Heart left ventricle (tissue), 16 donors: ENCODE data around the gene NR0B2. TPM values are rescaled to one million over a fixed set of nuclear protein-coding genes. Genes with fewer than 3 reads are reported as not detected.

ENCODE experiments used
- ATAC-seq, 4 donors: fragments of 200-7000 bp; cut with Tn5 transposase; one replicate each; pipeline ENCODE4 v1.9.1; 2020 to 2022; ENCODE audit warnings: moderate library complexity in 4 of 4, mild to moderate bottlenecking in 3 of 4, moderate number of reproducible peaks in 1 of 4
- DNase-seq, 5 donors: peaks; one replicate each; pipeline ENCODE4 v3.0.0-alpha.2; 2020
- H3K27ac ChIP-seq, 12 donors: fragments of 200-600 bp; sonication (generic) in 4 of 12; one replicate each; pipeline versions ENCODE4 v1.5.0 to v1.8.0; 2016 to 2022; ENCODE audit warnings: mild to moderate bottlenecking in 2 of 12
- H3K27me3 ChIP-seq, 9 donors: fragments of 200-600 bp; sonication (generic) in 2 of 9; one replicate each; pipeline versions ENCODE4 v1.5.1 to v1.8.0; 2016 to 2022; ENCODE audit warnings: mild to moderate bottlenecking in 3 of 9
- H3K36me3 ChIP-seq, 9 donors: fragments of 200-600 bp; sonication (generic) in 2 of 9; one replicate each; pipeline versions ENCODE4 v1.5.0 to v1.8.0; 2018 to 2022; ENCODE audit warnings: mild to moderate bottlenecking in 2 of 9
- H3K4me1 ChIP-seq, 12 donors: fragments of 200-600 bp; sonication (generic) in 4 of 12; one replicate each; pipeline versions ENCODE4 v1.5.0 to v1.8.0; 2016 to 2022; ENCODE audit warnings: mild to moderate bottlenecking in 3 of 12
- H3K4me3 ChIP-seq, 12 donors: fragments of 200-600 bp; sonication (generic) in 4 of 12; one replicate each; pipeline versions ENCODE4 v1.5.0 to v1.8.0; 2017 to 2022; ENCODE audit warnings: mild to moderate bottlenecking in 9 of 12, moderate library complexity in 4 of 12
- H3K9me3 ChIP-seq, 12 donors: fragments of 200-600 bp; sonication (generic) in 4 of 12; one replicate each; pipeline versions ENCODE4 v1.5.0 to v1.8.0; 2016 to 2022; ENCODE audit warnings: mild to moderate bottlenecking in 1 of 12
- POLR2A ChIP-seq, 2 donors: fragments of 450-650 bp; IDR thresholded peaks; one replicate each; pipeline ENCODE4 v1.6.1; 2017; ENCODE audit warnings: antibody characterized with exemption in 2 of 2, mild to moderate bottlenecking in 2 of 2, moderate library complexity in 2 of 2
- WGBS, 4 donors: extraction: QIAGEN DNeasy Blood & Tissue Kit in 2 of 4; methylation state at CpG; one replicate each; pipeline versions ENCODE4 v1.1.5 to v1.1.7; 2013 to 2018; 5-methylcytosine and 5-hydroxymethylcytosine counted together
- intact Hi-C, 10 donors: fragments of 100-400 bp; cut with DNase I; formaldehyde crosslinking; loops; one replicate each; pipeline versions ENCODE4 v1.11.1 to v1.14.2; 2022
- long read RNA-seq, 3 donors: library from polyadenylated mRNA; unstranded; transcript quantifications; one replicate each; pipeline ENCODE4 v2.0.0, GENCODE V29; 2020 to 2021
- polyA plus RNA-seq, 2 donors: library from polyadenylated mRNA; stranded (reverse); fragments of 200-250 nt; gene quantifications; one replicate each; pipeline ENCODE4 v1.2.3, GENCODE V29; 2013
- total RNA-seq, 9 donors: library from RNA; depleted of rRNA in 2 of 9; stranded (reverse); fragments of >200 nt in 2 of 9; fragmentation: NEBNext Ultra II Directional in 3 of 9; extraction: Animal tissue kit (Norgen Biotek cat#: 25700) in 3 of 9; gene quantifications; one replicate each; pipeline versions ENCODE4 v1.1.0 to v1.2.4, GENCODE V29; 2016 to 2023
- TF ChIP-seq, protein P1 (sequence below), 12 donors: fragments of 200-600 bp; sonication (generic) in 4 of 12; IDR thresholded peaks; one replicate each; pipeline versions ENCODE4 v1.5.0 to v1.8.0; 2018 to 2022; ENCODE audit warnings: antibody characterized with exemption in 12 of 12, mild to moderate bottlenecking in 5 of 12
- donor health status: ischemic (EF 13 %, LVEDD 7.1; RV severe dilation, severe dysfunction).
- donor health status: healthy with polysubstance abuse.
- donor health status: DM: no; HTN: yes; CAD: no.
- donor health status: DM: no; HTN: no; CAD: no.
- donor health status: ischemic (EF 25% LVEDD 6.9; RV normal size, moderate dysfunction).
- donor health status: ischemic (EF 25% LVEDD 5.7; RV mildly dilated, moderate dysfunction).
- donor health status: healthy.
- donor health status: DM: yes; HTN: yes; CAD: no.
- donor health status: ischemic (EF 35%, LVEDD 5.7; RV mildly dilated, moderate dysfunction).
- donor health status: nonischemic (EF 11% LVEDD 7.7; RV severe dilation, severe dysfunction).
- donor health status: DM: yes; HTN: yes; CAD: no.
- donor health status: PGD.
- donor health status: ischemic (EF 29% LVEDD 5.4; RV normal size, mild dysfunction).
- donor health status: nonischemic (EF 23%, LVEDD 6.1; RV moderate dilation, normal function).

The NR0B2 gene, protein sequence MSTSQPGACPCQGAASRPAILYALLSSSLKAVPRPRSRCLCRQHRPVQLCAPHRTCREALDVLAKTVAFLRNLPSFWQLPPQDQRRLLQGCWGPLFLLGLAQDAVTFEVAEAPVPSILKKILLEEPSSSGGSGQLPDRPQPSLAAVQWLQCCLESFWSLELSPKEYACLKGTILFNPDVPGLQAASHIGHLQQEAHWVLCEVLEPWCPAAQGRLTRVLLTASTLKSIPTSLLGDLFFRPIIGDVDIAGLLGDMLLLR
- total RNA-seq: 10 to 100 TPM in 2 of 9 donors, 1 to 10 TPM in 7; 2.4 to 19.2 (median 6.6) TPM
- polyA plus RNA-seq: 1 to 10 TPM; 2.0 to 6.6 TPM
- long read RNA-seq, donor 1, partial matches to known transcripts: 2 of 5 reads
- long read RNA-seq, donor 1, other reads (novel, unspliced or antisense): 0 of 5 reads
- long read RNA-seq, donor 2, partial matches to known transcripts: 0 of 5 reads
- long read RNA-seq, donor 2, other reads (novel, unspliced or antisense): 1 of 5 reads
- long read RNA-seq, donor 3, partial matches to known transcripts: 1 of 2 reads
- long read RNA-seq, donor 3, other reads (novel, unspliced or antisense): 0 of 2 reads

DNA sequence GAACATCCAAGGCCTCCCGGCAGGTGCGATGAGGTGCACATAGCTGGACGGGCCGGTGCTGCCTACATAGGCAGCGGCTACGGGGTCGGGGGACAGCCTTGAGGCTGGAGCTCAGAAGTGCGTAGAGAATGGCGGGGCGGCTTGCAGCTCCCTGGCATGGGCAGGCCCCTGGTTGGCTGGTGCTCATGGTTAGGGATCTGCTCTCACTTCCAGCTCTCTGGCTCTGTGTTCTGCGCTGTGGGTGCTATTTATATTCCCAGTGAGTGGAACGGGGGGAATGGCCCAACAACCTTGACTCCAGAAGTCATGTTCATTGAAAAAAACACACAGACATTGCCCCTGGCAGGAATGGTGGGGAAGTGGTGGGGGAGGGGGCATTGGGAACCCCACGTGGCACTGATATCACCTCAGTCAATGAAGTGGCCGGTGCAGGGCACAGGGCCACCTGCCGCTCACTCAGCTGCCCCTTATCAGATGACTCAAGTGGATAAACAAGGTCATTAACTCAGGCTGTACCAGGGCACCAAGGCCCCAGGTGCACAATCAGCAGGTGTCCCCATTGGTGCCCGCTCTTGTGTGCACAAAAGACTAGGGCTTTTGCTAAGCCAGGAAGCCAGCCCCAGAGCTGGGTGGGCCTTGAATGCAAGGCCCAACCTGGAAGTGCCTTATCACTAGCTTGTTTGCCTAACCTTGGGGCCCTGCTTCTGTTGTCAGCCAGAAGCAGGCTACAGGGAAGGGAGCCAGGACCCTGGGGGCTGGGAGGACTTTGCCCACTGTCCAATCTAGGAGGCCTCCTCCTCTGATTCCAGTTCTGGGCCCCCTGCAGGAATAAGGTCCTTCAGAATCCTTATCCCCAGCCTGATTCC, at the start of gene NR0B2:
TSS of gene NR0B2 (minus strand) at position 222 of the 866 bp plus-strand sequence. CDS start at position 187, 35 bp downstream.
- peaks cover 0 to 31% (median 3%) of the 10 kb centered on the region in 12 donors for H3K4me1 ChIP-seq
- H3K36me3 ChIP-seq: peaks cover 0 to 4% (median 0%) of the 10 kb centered on the region in 9 donors
- no peaks in the 10 kb centered on the region for H3K27me3 ChIP-seq
- intact Hi-C loops: loop anchor here in 1 of 10 donors (1.0 kb wide), 1 partner anchor 85 kb away; no protein-coding TSS in a partner anchor
- peak within 1 kb of the TSS; percentile 8 to 66 (median 52) for H3K4me3 ChIP-seq
- TF ChIP-seq, protein P1, sequence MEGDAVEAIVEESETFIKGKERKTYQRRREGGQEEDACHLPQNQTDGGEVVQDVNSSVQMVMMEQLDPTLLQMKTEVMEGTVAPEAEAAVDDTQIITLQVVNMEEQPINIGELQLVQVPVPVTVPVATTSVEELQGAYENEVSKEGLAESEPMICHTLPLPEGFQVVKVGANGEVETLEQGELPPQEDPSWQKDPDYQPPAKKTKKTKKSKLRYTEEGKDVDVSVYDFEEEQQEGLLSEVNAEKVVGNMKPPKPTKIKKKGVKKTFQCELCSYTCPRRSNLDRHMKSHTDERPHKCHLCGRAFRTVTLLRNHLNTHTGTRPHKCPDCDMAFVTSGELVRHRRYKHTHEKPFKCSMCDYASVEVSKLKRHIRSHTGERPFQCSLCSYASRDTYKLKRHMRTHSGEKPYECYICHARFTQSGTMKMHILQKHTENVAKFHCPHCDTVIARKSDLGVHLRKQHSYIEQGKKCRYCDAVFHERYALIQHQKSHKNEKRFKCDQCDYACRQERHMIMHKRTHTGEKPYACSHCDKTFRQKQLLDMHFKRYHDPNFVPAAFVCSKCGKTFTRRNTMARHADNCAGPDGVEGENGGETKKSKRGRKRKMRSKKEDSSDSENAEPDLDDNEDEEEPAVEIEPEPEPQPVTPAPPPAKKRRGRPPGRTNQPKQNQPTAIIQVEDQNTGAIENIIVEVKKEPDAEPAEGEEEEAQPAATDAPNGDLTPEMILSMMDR (IDR thresholded peaks at IDR 0.05): no peak
- peak in 1 of 2 donors; percentile 47 for TF ChIP-seq POLR2A (IDR thresholded peaks at IDR 0.05)
- peak in 4 of 5 donors; percentile 57 to 83 (median 68) for DNase-seq
- ATAC-seq: peak; percentile 76 to 88 (median 82)
- WGBS, 4 donors: 40 to 53% (median 46%) methylated on average over 14 to 16 of the region's 16 CpGs
- peak within 1 kb of the TSS; percentile 80 to 98 (median 90) for H3K27ac ChIP-seq
- H3K9me3 ChIP-seq: no peaks in the 10 kb centered on the region

DNA sequence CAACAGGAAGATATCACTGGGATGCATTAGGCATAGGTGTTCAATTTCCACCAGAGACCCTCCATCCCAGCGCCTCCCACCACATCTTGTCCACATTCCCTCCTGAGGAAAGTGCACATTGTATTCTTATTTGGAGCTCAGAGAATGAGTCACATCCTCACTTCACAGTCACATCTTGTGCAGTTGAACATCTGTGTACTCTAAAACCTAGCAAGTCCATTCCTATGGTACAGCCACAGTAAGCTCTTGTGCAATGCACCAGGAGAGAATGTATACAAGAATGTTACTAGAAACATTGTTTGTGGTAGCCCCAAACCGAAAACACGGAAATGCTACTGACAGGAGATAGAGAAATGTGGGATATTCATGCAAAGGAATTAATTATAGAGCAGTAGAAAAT, 48.1 kb upstream of the NR0B2 start:
- peaks cover 0 to 20% (median 6%) of the 10 kb centered on the region in 12 donors for H3K4me1 ChIP-seq
- intact Hi-C loops: loop anchor here in 1 of 10 donors (10.0 kb wide), 1 partner anchor 133 kb away; no protein-coding TSS in a partner anchor
- WGBS, 4 donors: 55 to 65% (median 62%) methylated on average over 3 of the region's 3 CpGs
- H3K27ac ChIP-seq: no peak overlapping the region
- no peaks in the 10 kb centered on the region for H3K36me3 ChIP-seq
- peaks cover 9 to 64% (median 28%) of the 10 kb centered on the region in 9 donors for H3K27me3 ChIP-seq
- DNase-seq: no peak
- H3K4me3 ChIP-seq: no peak overlapping the region
- TF ChIP-seq, protein P1 (IDR thresholded peaks at IDR 0.05): no peak
- TF ChIP-seq POLR2A (IDR thresholded peaks at IDR 0.05): no peak
- peaks cover 0 to 3% (median 0%) of the 10 kb centered on the region in 12 donors for H3K9me3 ChIP-seq
- no peak for ATAC-seq

DNA sequence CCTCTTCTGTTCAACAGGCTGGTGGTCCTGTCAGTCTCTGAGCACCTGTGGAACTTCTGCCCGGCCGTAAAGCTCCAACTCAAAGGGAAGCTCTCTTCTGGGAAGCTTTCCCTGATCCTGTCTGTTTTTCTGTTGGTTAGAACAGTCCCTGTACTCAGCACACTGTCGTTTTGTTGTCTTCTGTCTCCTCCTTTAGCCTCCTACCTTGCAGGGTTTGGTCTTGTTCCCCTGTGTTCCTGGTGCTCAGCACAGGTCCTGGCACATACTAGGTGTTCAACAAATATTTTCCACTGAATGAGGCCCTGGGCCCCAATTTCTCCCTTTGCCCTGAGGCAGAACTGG, 46.8 kb upstream of the NR0B2 start:
- intact Hi-C loops: loop anchor here in 1 of 10 donors (10.0 kb wide), 1 partner anchor 134 kb away; no protein-coding TSS in a partner anchor
- Histone ChIP-seq H3K27me3 (peaks cover 9 to 63% (median 28%) of the 10 kb centered on the region in 9 donors), H3K4me1 (peaks cover 0 to 20% (median 6%) of the 10 kb centered on the region in 12 donors), H3K27ac (no peak overlapping the region), H3K4me3 (peak overlapping the region in 8 of 12 donors; percentile 29 to 62 (median 46)), H3K9me3 (peaks cover 0 to 15% (median 3%) of the 10 kb centered on the region in 12 donors), H3K36me3 (no peaks in the 10 kb centered on the region)
- WGBS, 4 donors: 21 to 26% (median 24%) methylated on average over 3 of the region's 3 CpGs
- no peak for ATAC-seq
- TF ChIP-seq POLR2A (IDR thresholded peaks at IDR 0.05): no peak
- TF ChIP-seq, protein P1 (IDR thresholded peaks at IDR 0.05): no peak
- peak in 1 of 5 donors; percentile 17 for DNase-seq
